Measurements from ENCODE around the gene ROCK2. TPM values are rescaled to one million over a fixed set of nuclear protein-coding genes. Genes with fewer than 3 reads are reported as not detected.
A peak's percentile ranks its signal among the peaks of the same experiment; 100 is the strongest.

Gene ROCK2
- total and polyA plus RNA-seq, 9 of the 15 experiments (the other 6 are each of a cell fraction or from before 2014, with no cell fraction given) = 4.9 to 30.6 (median 14.3) TPM

GRCh38 chr2:11169333-11169732, 175.1 kb downstream of the ROCK2 start:
- H3K4me3 ChIP-seq = no peak overlapping the region
- BruUV-seq (replicated peaks) = no TSS peak
- WGBS (ENCODE audit: insufficient coverage, low coverage, missing lambda C conversion rate) = 45% methylated on average over 13 of the region's 13 CpGs

More at GRCh38 chr2:11169333-11169732, 175.1 kb downstream of the ROCK2 start:
- Histone ChIP-seq H3K9me1 (ENCODE audit: control insufficient read depth, insufficient read depth, low read length) (no peaks in the 10 kb centered on the region), H4K20me1 (replicated peaks; ENCODE audit: control insufficient read depth, insufficient read depth, low read length) (no peaks in the 10 kb centered on the region), H3K9ac (ENCODE audit: insufficient read depth in 1 of 2, low read depth in 2 of 2, low read length in 2 of 2) (peak overlapping the region in 1 of 2 experiments; percentile 79; a peak in 2 of 4 replicates), H3K27ac (ENCODE audit: extremely low read depth, low read depth, low read length) (no peak overlapping the region), H2AFZ (ENCODE audit: low read depth, low read length) (0 out of 2 replicates have a peak overlapping the region, but pooled peaks have one; percentile 16), H3K4me2 (ENCODE audit: insufficient read depth, low read length) (no peak overlapping the region; the same call in 1 of the 2 replicates), H3K27me3 (ENCODE audit: control insufficient read depth in 2 of 2, insufficient read depth in 2 of 2, low read length in 2 of 2) (no peaks in the 10 kb centered on the region), H3K9me3 (replicated peaks; ENCODE audit: control insufficient read depth, insufficient read depth, low read depth, low read length) (no peaks in the 10 kb centered on the region), H3K36me3 (ENCODE audit: control insufficient read depth, insufficient read depth, low read length) (no peaks in the 10 kb centered on the region), H3K79me2 (ENCODE audit: control insufficient read depth, insufficient read depth, low read length) (no peaks in the 10 kb centered on the region), H3K4me1 (replicated peaks in 1 of 2; ENCODE audit: control insufficient read depth in 2 of 2, insufficient read depth in 2 of 2, low read length in 2 of 2) (peaks cover 0 to 3% of the 10 kb centered on the region in 2 experiments; a peak in 2 of 5 replicates)
- in situ Hi-C loops (cut with MboI) (no loop called here), intact Hi-C loops (cut with micrococcal nuclease) (no loop called here)
- ATAC-seq (peak; percentile 54), FAIRE-seq (no peak), DNase-seq (ENCODE audit: extremely low read depth in 1 of 4, low spot score in 3 of 4) (no peak)
- POLR2A ChIA-PET = interaction anchor here (0.6 to 1.1 kb wide), 3 partner anchors 8 to 392 kb away, joined by 3 read pairs; no protein-coding TSS in a partner anchor
- CTCF ChIA-PET (ENCODE audit: low intra/inter-chr PET ratio) = no interaction called here
- TF ChIP-seq ZNF184 (CRISPR knock-in tag; IDR thresholded peaks at IDR 0.05) (no peak), PBX2 (CRISPR knock-in tag; IDR thresholded peaks at IDR 0.05; ENCODE audit: low read depth) (no peak), PBX2 (tag; conservative IDR thresholded peaks at IDR 0.05; ENCODE audit: low read depth) (no peak), RBM14 (IDR thresholded peaks at IDR 0.05; ENCODE audit: borderline replicate concordance, insufficient read depth, low read depth, low read length) (no peak), JUN (IDR thresholded peaks at IDR 0.05; ENCODE audit: borderline replicate concordance, low read depth, low read length) (no peak), JUN (CRISPR knock-in tag; IDR thresholded peaks at IDR 0.05; ENCODE audit: borderline replicate concordance) (no peak), RAD51 (IDR thresholded peaks at IDR 0.05; ENCODE audit: borderline replicate concordance, low read depth) (no peak), ZBTB33 (CRISPR knock-in tag; IDR thresholded peaks at IDR 0.05) (peak; percentile 59; the same call in 1 of the 2 replicates)
